Measurements from ENCODE around the gene PCSK1N. TPM values are rescaled to one million over a fixed set of nuclear protein-coding genes. Genes with fewer than 3 reads are reported as not detected.

PCSK1N gene
- polyA plus RNA-seq, 1 of the 3 experiments (the other 2 are of a cell fraction), result 35.0 TPM

- no peak for TF ChIP-seq ZBTB33 (IDR thresholded peaks at IDR 0.05; ENCODE audit: borderline replicate concordance, low read depth)
Measured at GRCh38 chrX:48785186-48785539, 50.2 kb downstream of the PCSK1N start (continued).

- Histone ChIP-seq H2AFZ (ENCODE audit: low read depth) (no peak overlapping the region), H3K27me3 (ENCODE audit: insufficient read depth) (peaks cover 23% of the 10 kb centered on the region; the same call in 1 of the 2 replicates), H3K36me3 (replicated peaks in 1 of 2; ENCODE audit: control insufficient read depth in 1 of 2, insufficient read depth in 2 of 2, low read length in 1 of 2) (no peaks in the 10 kb centered on the region), H3F3A (replicated peaks; ENCODE audit: insufficient read depth) (no peaks in the 10 kb centered on the region), H3K79me2 (ENCODE audit: insufficient read depth) (no peaks in the 10 kb centered on the region), H3K4me1 (ENCODE audit: control insufficient read depth in 1 of 2, insufficient read depth in 2 of 2, low read depth in 1 of 2, low read length in 1 of 2) (no peaks in the 10 kb centered on the region), H3K9ac (no peak overlapping the region), H3K4me3 (ENCODE audit: low read depth in 2 of 2, low read length in 1 of 2) (no peak overlapping the region), H3K9me3 (no peaks in the 10 kb centered on the region), H4K20me1 (ENCODE audit: insufficient read depth) (no peaks in the 10 kb centered on the region), H3K9me2 (no peaks in the 10 kb centered on the region), H3K4me2 (no peak overlapping the region), H3K27ac (ENCODE audit: low read depth in 2 of 2, low read length in 1 of 2) (no peak overlapping the region)
- CTCF ChIA-PET, result interaction anchor here (1.5 kb wide), 1 partner anchor 9 kb away, joined by 4 read pairs; no protein-coding TSS in a partner anchor
- 25% methylated on average over 3 of the region's 3 CpGs for WGBS (ENCODE audit: low lambda C conversion rate)
- DNase-seq, result no peak
- no peak for TF ChIP-seq MAX (IDR thresholded peaks at IDR 0.05; ENCODE audit: low read depth)
- no peak for TF ChIP-seq TCF12 (IDR thresholded peaks at IDR 0.05)
- no peak for TF ChIP-seq NFIC (IDR thresholded peaks at IDR 0.05; ENCODE audit: borderline replicate concordance)
- TF ChIP-seq FOXM1 (IDR thresholded peaks at IDR 0.05; ENCODE audit: low read depth), result no peak
- TF ChIP-seq EP300 (IDR thresholded peaks at IDR 0.05; ENCODE audit: borderline replicate concordance in 1 of 2, low read depth in 1 of 2, low read length in 1 of 2), result no peak
- no peak for TF ChIP-seq REST (IDR thresholded peaks at IDR 0.05; ENCODE audit: low read depth, low read length)
- no peak for TF ChIP-seq RXRA (IDR thresholded peaks at IDR 0.05; ENCODE audit: borderline replicate concordance, low read depth)
- TF ChIP-seq RAD21 (IDR thresholded peaks at IDR 0.05; ENCODE audit: low read length), result no peak
- POLR2A ChIA-PET, result no interaction called here
Measured at GRCh38 chrX:48784726-48785125, 50.7 kb downstream of the PCSK1N start.

DNA sequence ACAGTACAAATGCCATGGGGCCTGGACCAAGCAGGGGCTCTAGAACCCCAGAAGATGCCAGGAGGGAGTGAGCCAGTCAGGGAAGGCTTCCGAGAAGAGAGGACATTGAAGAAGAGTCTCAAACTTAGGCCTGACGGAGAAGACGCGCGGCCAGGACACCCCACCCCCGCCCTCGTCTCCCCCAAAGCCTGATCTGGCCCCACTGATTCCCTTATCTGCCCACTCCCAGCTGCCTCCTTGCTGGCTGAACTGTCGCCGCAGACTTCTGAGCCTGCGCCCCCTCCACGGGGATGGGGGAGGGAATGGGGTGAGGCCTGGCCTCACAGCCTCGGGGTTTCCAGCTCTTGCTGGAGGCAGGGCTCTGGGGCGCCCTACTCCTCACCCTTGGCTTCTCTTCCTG, 52.6 kb downstream of the PCSK1N start:
- POLR2A ChIA-PET, result no interaction called here
- Histone ChIP-seq H3K27ac (ENCODE audit: low read depth in 2 of 2, low read length in 1 of 2) (no peak overlapping the region), H3K9me3 (no peaks in the 10 kb centered on the region), H3F3A (replicated peaks; ENCODE audit: insufficient read depth) (no peaks in the 10 kb centered on the region), H3K4me1 (ENCODE audit: control insufficient read depth in 1 of 2, insufficient read depth in 2 of 2, low read depth in 1 of 2, low read length in 1 of 2) (no peaks in the 10 kb centered on the region), H3K4me3 (ENCODE audit: low read depth in 2 of 2, low read length in 1 of 2) (no peak overlapping the region), H3K27me3 (ENCODE audit: insufficient read depth) (peaks cover 14% of the 10 kb centered on the region; the same call in 1 of the 2 replicates), H3K9me2 (no peaks in the 10 kb centered on the region), H3K4me2 (no peak overlapping the region), H4K20me1 (ENCODE audit: insufficient read depth) (no peaks in the 10 kb centered on the region), H3K9ac (no peak overlapping the region), H3K79me2 (ENCODE audit: insufficient read depth) (no peaks in the 10 kb centered on the region), H2AFZ (ENCODE audit: low read depth) (no peak overlapping the region), H3K36me3 (replicated peaks in 1 of 2; ENCODE audit: control insufficient read depth in 1 of 2, insufficient read depth in 2 of 2, low read length in 1 of 2) (no peaks in the 10 kb centered on the region)
- DNase-seq, result no peak
- WGBS (ENCODE audit: low lambda C conversion rate), result 49% methylated on average over 8 of the region's 13 CpGs
- TF ChIP-seq EP300 (IDR thresholded peaks at IDR 0.05; ENCODE audit: borderline replicate concordance in 1 of 2, low read depth in 1 of 2, low read length in 1 of 2) (no peak), MAX (IDR thresholded peaks at IDR 0.05; ENCODE audit: low read depth) (no peak), ELF1 (IDR thresholded peaks at IDR 0.05) (no peak)
- TF ChIP-seq, protein P1, sequence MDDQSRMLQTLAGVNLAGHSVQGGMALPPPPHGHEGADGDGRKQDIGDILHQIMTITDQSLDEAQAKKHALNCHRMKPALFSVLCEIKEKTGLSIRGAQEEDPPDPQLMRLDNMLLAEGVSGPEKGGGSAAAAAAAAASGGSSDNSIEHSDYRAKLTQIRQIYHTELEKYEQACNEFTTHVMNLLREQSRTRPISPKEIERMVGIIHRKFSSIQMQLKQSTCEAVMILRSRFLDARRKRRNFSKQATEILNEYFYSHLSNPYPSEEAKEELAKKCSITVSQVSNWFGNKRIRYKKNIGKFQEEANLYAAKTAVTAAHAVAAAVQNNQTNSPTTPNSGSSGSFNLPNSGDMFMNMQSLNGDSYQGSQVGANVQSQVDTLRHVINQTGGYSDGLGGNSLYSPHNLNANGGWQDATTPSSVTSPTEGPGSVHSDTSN (IDR thresholded peaks at IDR 0.05), result no peak
- CTCF ChIA-PET, result no interaction called here

All from SK-N-SH (cell line).